ENCODE data around the gene SFTPB. TPM values are rescaled to one million over a fixed set of nuclear protein-coding genes. Genes with fewer than 3 reads are reported as not detected.

Gene SFTPB
- total and polyA plus RNA-seq, 5 donors from 2014 or later = not detected

- no peaks in the 10 kb centered on the region for H3K36me3 Mint-ChIP-seq
- Histone ChIP-seq H3K4me1 (ENCODE audit: control insufficient read depth, insufficient read depth, low read length, poor library complexity, severe bottlenecking) (no peaks in the 10 kb centered on the region), H3K36me3 (ENCODE audit: control insufficient read depth, insufficient read depth, low read length) (no peaks in the 10 kb centered on the region), H3K9me3 (ENCODE audit: control insufficient read depth in 2 of 2, low read length in 2 of 2) (no peaks in the 10 kb centered on the region), H3K27me3 (ENCODE audit: control insufficient read depth, insufficient read depth, low read length) (no peaks in the 10 kb centered on the region), H3K27ac (ENCODE audit: insufficient read depth, low read length, poor library complexity, severe bottlenecking) (no peak overlapping the region), H3K4me3 (ENCODE audit: low read depth, low read length) (no peak overlapping the region)
- no peaks in the 10 kb centered on the region for H3K9me3 Mint-ChIP-seq
- peaks cover 4 to 20% (median 10%) of the 10 kb centered on the region in 4 donors for H3K4me1 Mint-ChIP-seq
- DNase-seq (no peak), ATAC-seq (ENCODE audit: low read depth in 2 of 2) (no peak)
- no peaks in the 10 kb centered on the region for H3K27me3 Mint-ChIP-seq
- no peak overlapping the region for H3K4me3 Mint-ChIP-seq
- H3K27ac Mint-ChIP-seq = no peak overlapping the region
Observed at GRCh38 chr2:85698880-85699254, 30.9 kb upstream of the SFTPB start.

GRCh38 chr2:85698184-85698879 is 30.3 kb upstream of the SFTPB start:
- peak in 1 of 3 donors; percentile 19 for DNase-seq
- no peak for ATAC-seq (ENCODE audit: low read depth in 2 of 2)
- Mint-ChIP-seq H3K36me3 (no peaks in the 10 kb centered on the region), H3K9me3 (no peaks in the 10 kb centered on the region), H3K27me3 (no peaks in the 10 kb centered on the region), H3K27ac (no peak overlapping the region), H3K4me1 (peaks cover 4 to 18% (median 9%) of the 10 kb centered on the region in 4 donors), H3K4me3 (no peak overlapping the region)
- Histone ChIP-seq H3K4me1 (ENCODE audit: control insufficient read depth, insufficient read depth, low read length, poor library complexity, severe bottlenecking) (no peaks in the 10 kb centered on the region), H3K27ac (ENCODE audit: insufficient read depth, low read length, poor library complexity, severe bottlenecking) (no peak overlapping the region), H3K9me3 (ENCODE audit: control insufficient read depth in 2 of 2, low read length in 2 of 2) (no peaks in the 10 kb centered on the region), H3K27me3 (ENCODE audit: control insufficient read depth, insufficient read depth, low read length) (no peaks in the 10 kb centered on the region), H3K4me3 (ENCODE audit: low read depth, low read length) (no peak overlapping the region), H3K36me3 (ENCODE audit: control insufficient read depth, insufficient read depth, low read length) (no peaks in the 10 kb centered on the region)

- Mint-ChIP-seq H3K4me3 (no peak overlapping the region), H3K9me3 (no peaks in the 10 kb centered on the region), H3K36me3 (no peaks in the 10 kb centered on the region), H3K27me3 (no peaks in the 10 kb centered on the region), H3K4me1 (peaks cover 0 to 12% (median 6%) of the 10 kb centered on the region in 4 donors), H3K27ac (peak overlapping the region in 1 of 3 donors; percentile 66)
- no peaks in the 10 kb centered on the region for H3K4me1 ChIP-seq (ENCODE audit: control insufficient read depth, insufficient read depth, low read length, poor library complexity, severe bottlenecking)
- H3K36me3 ChIP-seq (ENCODE audit: control insufficient read depth, insufficient read depth, low read length) = no peaks in the 10 kb centered on the region
- no peak for DNase-seq
- H3K27ac ChIP-seq (ENCODE audit: insufficient read depth, low read length, poor library complexity, severe bottlenecking) = no peak overlapping the region
- H3K9me3 ChIP-seq (ENCODE audit: control insufficient read depth in 2 of 2, low read length in 2 of 2) = no peaks in the 10 kb centered on the region
- no peak for ATAC-seq (ENCODE audit: low read depth in 2 of 2)
- H3K4me3 ChIP-seq (ENCODE audit: low read depth, low read length) = no peak overlapping the region
- no peaks in the 10 kb centered on the region for H3K27me3 ChIP-seq (ENCODE audit: control insufficient read depth, insufficient read depth, low read length)
Observed at GRCh38 chr2:85697716-85698115, 29.7 kb upstream of the SFTPB start.

- Histone ChIP-seq H3K9me3 (ENCODE audit: control insufficient read depth in 2 of 2, low read length in 2 of 2) (no peaks in the 10 kb centered on the region), H3K27ac (ENCODE audit: insufficient read depth, low read length, poor library complexity, severe bottlenecking) (no peak overlapping the region), H3K4me1 (ENCODE audit: control insufficient read depth, insufficient read depth, low read length, poor library complexity, severe bottlenecking) (no peaks in the 10 kb centered on the region), H3K36me3 (ENCODE audit: control insufficient read depth, insufficient read depth, low read length) (no peaks in the 10 kb centered on the region), H3K4me3 (ENCODE audit: low read depth, low read length) (no peak overlapping the region), H3K27me3 (ENCODE audit: control insufficient read depth, insufficient read depth, low read length) (no peaks in the 10 kb centered on the region)
- peaks cover 0 to 6% (median under 1%) of the 10 kb centered on the region in 4 donors for H3K4me1 Mint-ChIP-seq
- ATAC-seq (ENCODE audit: low read depth in 2 of 2) (no peak), DNase-seq (no peak)
- no peaks in the 10 kb centered on the region for H3K9me3 Mint-ChIP-seq
- H3K36me3 Mint-ChIP-seq = no peaks in the 10 kb centered on the region
- H3K4me3 Mint-ChIP-seq = no peak overlapping the region
- no peak overlapping the region for H3K27ac Mint-ChIP-seq
- H3K27me3 Mint-ChIP-seq = no peaks in the 10 kb centered on the region
Observed at GRCh38 chr2:85697096-85697495, 29.1 kb upstream of the SFTPB start.

- Histone ChIP-seq H3K4me1 (ENCODE audit: control insufficient read depth, insufficient read depth, low read length, poor library complexity, severe bottlenecking) (no peaks in the 10 kb centered on the region), H3K27ac (ENCODE audit: insufficient read depth, low read length, poor library complexity, severe bottlenecking) (no peak overlapping the region), H3K4me3 (ENCODE audit: low read depth, low read length) (no peak overlapping the region), H3K36me3 (ENCODE audit: control insufficient read depth, insufficient read depth, low read length) (no peaks in the 10 kb centered on the region), H3K27me3 (ENCODE audit: control insufficient read depth, insufficient read depth, low read length) (no peaks in the 10 kb centered on the region), H3K9me3 (ENCODE audit: control insufficient read depth in 2 of 2, low read length in 2 of 2) (no peaks in the 10 kb centered on the region)
- Mint-ChIP-seq H3K9me3 (no peaks in the 10 kb centered on the region), H3K27me3 (no peaks in the 10 kb centered on the region), H3K27ac (no peak overlapping the region), H3K4me3 (no peak overlapping the region), H3K4me1 (peaks cover 0 to 2% (median 0%) of the 10 kb centered on the region in 4 donors), H3K36me3 (no peaks in the 10 kb centered on the region)
- ATAC-seq (ENCODE audit: low read depth in 2 of 2) (no peak), DNase-seq (no peak)
Observed at GRCh38 chr2:85695691-85696668, 28.0 kb upstream of the SFTPB start.

- no peaks in the 10 kb centered on the region for H3K9me3 Mint-ChIP-seq
- Histone ChIP-seq H3K4me1 (ENCODE audit: control insufficient read depth, insufficient read depth, low read length, poor library complexity, severe bottlenecking) (no peaks in the 10 kb centered on the region), H3K27ac (ENCODE audit: insufficient read depth, low read length, poor library complexity, severe bottlenecking) (no peak overlapping the region), H3K4me3 (ENCODE audit: low read depth, low read length) (no peak overlapping the region), H3K36me3 (ENCODE audit: control insufficient read depth, insufficient read depth, low read length) (no peaks in the 10 kb centered on the region), H3K9me3 (ENCODE audit: control insufficient read depth in 2 of 2, low read length in 2 of 2) (no peaks in the 10 kb centered on the region), H3K27me3 (ENCODE audit: control insufficient read depth, insufficient read depth, low read length) (no peaks in the 10 kb centered on the region)
- ATAC-seq (ENCODE audit: low read depth in 2 of 2) (no peak), DNase-seq (no peak)
- no peaks in the 10 kb centered on the region for H3K27me3 Mint-ChIP-seq
- H3K36me3 Mint-ChIP-seq = no peaks in the 10 kb centered on the region
- no peak overlapping the region for H3K27ac Mint-ChIP-seq
- no peak overlapping the region for H3K4me3 Mint-ChIP-seq
- peaks cover 0 to 2% (median 0%) of the 10 kb centered on the region in 4 donors for H3K4me1 Mint-ChIP-seq
Observed at GRCh38 chr2:85695121-85695520, 27.1 kb upstream of the SFTPB start.

GRCh38 chr2:85694052-85695025 is 26.3 kb upstream of the SFTPB start, which contains the start of gene GNLY:
TSS of gene GNLY (plus strand) at chr2:85694358. CDS start at chr2:85694419, 61 bp downstream.
- no peak within 1 kb of the TSS for H3K4me3 Mint-ChIP-seq
- no peak within 1 kb of the TSS for H3K4me3 ChIP-seq (ENCODE audit: low read depth, low read length)

More at GRCh38 chr2:85694052-85695025, 26.3 kb upstream of the SFTPB start, which contains the start of gene GNLY:
- Mint-ChIP-seq H3K27ac (peak within 1 kb of the TSS in 1 of 3 donors; percentile 31), H3K9me3 (no peaks in the 10 kb centered on the region), H3K4me1 (peaks cover 0 to 2% (median 0%) of the 10 kb centered on the region in 4 donors), H3K36me3 (no peaks in the 10 kb centered on the region), H3K27me3 (no peaks in the 10 kb centered on the region)
- Histone ChIP-seq H3K27ac (ENCODE audit: insufficient read depth, low read length, poor library complexity, severe bottlenecking) (no peak within 1 kb of the TSS), H3K36me3 (ENCODE audit: control insufficient read depth, insufficient read depth, low read length) (no peaks in the 10 kb centered on the region), H3K9me3 (ENCODE audit: control insufficient read depth in 2 of 2, low read length in 2 of 2) (no peaks in the 10 kb centered on the region), H3K27me3 (ENCODE audit: control insufficient read depth, insufficient read depth, low read length) (no peaks in the 10 kb centered on the region), H3K4me1 (ENCODE audit: control insufficient read depth, insufficient read depth, low read length, poor library complexity, severe bottlenecking) (no peaks in the 10 kb centered on the region)
- DNase-seq (no peak), ATAC-seq (ENCODE audit: low read depth in 2 of 2) (peak in 1 of 2 donors; percentile 11)
